ENCODE data around the gene PCCA.

PCCA gene

DNA sequence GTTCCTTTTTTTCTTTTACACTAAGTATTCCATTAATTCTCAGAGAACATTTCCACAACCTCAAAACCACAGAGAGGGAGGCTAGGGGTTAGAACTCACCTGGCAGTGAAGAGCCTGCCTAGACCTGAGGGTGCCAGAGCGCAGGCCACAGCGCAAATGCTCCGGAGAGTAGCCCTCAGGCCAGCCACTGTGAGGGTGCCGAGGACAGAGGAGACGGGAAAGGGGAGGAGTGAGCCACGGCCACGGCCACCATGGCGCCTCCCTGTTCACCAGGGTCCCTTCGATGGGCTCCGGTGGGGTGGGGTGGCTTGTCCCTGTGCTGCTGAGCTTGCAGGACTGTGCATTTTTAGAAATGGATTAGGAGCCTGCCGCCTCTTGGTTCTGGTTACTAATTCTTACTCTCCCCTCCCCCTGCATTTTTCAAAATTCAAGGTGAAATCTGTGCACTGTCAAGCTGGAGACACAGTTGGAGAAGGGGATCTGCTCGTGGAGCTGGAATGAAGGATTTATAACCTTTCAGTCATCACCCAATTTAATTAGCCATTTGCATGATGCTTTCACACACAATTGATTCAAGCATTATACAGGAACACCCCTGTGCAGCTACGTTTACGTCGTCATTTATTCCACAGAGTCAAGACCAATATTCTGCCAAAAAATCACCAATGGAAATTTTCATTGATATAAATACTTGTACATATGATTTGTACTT is 440.9 kb downstream of the PCCA start:
- DNase-seq: no peak

DNA sequence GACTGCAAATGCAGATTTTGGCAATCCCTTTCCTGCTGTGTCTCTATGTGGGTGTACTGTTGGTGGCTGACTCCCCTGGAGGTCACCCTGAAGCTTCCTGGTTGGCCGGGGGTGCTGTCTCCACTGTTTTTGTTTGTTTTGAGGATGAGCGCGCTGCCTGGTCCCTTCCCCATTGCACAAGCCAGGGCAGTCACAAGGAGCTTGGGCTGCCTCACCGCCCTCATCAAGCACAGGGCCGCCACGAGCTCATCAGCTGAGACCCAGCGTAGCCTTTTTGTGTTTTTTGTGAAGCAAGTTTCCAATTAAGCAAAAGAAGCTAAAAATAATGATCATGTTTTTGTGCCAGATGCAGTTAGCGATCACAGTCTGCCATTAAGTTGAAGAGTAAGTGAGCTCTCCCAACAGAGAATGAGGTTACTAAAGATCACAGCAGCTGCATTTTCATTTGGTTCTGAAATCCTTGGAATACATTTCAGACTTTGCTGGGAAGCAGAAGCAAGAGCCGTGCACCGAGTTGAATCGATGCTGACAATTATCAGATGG is 441.8 kb downstream of the PCCA start:
- DNase-seq: peak in 7 of 14 donors; percentile 13 to 60 (median 48)

DNA sequence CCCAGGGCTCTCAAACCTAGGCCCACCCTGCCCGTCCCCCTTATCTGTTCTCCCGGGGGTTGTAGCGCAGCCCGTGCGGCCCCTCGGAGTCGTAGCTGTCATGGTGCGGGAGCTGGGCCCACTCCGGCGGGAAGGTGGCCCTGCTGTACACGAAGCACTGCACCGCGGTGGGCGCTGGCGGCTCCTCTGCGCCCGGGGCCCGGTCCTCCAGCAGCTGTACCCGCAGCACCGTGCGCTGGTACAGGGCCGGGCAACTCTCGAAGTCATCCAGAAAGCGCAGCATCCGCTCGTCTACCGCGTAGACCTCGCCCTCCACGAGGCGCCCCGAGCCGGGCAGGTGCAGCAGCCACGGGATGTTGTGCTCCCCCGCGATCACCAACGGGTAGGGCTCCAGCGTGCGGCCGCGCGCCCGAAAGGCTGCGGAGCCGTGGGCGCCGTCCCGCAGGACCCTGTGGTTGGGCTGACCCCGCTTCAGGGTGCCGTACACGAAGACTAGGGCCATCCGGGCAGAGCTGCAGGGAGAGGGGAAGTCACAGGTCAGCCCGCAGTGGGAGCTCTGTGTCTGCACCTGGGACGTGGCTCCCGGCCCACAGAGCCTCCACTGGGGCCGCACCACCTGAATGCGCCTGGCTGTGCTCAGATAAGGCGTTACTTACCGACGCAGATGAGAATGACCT is 443.3 kb downstream of the PCCA start:
- DNase-seq: no peak

DNA sequence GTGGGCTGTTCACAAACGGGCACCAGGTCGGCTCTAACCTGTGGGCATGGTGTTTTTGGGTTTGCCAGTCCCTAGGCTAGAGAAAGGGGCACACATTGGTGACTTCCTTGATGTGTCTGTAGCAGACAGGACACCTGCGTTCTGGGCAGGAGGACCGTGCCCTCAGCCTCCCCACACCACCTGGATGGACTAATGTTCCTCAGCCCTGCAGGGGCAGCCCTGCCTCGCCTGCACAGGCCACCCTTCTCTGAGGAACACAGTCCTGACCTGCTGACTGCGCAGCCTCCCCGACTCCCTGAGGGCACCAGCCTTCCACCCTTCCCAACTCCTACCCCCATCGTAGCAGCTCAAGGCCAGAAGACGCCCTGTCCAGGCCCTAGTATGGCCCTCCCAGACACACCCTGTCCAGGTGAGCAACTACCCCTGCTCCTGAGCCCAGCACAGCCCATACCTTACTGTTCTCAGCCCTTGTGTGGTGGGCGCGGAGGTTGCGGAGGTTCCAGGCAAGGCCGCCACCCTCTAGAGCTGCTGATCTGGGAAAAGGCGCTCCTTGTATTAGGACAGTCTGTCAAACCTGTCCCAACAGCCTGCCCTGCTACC is 444.0 kb downstream of the PCCA start:
- DNase-seq: no peak

DNA sequence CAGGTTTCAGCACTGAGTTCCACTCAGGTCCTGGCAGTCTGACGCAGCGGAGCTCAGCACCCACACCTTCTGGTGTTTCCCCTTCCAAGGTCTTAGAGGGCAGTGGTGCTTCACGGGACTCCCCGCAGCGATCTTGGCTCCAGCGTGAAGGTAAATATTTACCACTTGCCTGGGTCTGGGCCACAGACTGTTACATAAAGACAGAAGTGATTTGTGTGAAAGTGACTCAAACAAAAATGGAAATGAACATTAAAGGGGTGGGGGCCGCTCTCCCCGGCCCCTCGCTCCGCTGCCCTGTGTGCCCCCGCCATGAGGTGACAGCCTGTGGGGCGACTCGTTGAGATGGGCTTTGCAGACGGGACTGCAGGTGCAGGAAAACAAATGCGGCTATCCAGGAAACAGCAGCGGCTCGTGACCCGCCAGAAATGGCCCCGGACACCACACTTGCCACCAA is 444.7 kb downstream of the PCCA start:
- no peak for DNase-seq

DNA sequence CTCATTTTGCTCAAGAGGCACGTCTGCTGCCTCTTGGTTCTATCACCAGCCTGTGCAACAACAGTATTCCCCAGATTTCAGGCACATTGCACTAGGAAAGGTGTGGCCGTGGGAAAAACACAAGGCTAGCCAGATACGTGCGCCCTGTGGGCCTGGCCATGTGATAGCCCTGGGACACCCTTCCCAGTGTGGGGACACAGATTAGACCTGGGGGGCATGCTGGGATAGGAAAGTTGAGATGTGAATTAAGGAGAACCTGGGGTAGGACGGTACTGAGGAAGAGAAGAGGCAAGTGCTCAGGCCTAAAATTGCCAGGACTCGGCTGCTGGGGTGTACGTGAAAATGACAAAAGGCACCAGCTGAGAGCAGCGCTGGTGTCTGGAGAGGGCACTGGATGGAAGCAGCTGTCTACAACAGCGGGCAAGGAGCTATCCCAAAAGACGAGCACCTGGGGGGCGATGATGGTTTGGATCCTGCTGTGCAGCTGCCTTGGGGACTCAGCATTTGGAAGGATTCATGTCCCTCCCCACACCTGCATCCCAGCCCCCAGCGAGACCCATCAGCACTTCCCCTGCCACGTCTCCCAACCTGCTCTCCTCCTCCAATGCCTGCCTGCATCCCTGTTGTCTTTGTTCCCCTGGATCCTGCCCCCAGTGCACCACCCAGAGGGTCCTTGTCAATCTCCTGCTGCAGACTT is 445.4 kb downstream of the PCCA start:
- DNase-seq: no peak

DNA sequence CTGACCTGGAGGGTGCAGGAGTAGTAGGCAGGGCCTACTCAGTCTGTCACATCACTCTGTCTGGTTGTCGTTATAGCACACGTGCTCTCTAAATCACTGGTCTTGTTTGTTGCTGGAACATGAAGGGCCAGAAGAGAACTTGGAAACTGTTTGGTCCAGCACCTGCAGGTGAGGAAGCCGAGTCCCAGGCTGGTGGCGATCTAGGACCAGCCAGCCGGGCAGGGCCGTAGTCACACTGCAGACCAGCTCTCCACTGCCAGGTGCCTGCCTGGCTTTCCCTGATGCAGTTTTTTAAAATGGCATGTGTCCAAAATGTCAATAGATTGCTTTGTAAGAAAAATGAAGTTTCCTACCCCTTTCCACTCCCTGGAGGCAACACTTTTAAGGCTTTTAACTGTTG is 446.0 kb downstream of the PCCA start:
- DNase-seq: no peak

DNA sequence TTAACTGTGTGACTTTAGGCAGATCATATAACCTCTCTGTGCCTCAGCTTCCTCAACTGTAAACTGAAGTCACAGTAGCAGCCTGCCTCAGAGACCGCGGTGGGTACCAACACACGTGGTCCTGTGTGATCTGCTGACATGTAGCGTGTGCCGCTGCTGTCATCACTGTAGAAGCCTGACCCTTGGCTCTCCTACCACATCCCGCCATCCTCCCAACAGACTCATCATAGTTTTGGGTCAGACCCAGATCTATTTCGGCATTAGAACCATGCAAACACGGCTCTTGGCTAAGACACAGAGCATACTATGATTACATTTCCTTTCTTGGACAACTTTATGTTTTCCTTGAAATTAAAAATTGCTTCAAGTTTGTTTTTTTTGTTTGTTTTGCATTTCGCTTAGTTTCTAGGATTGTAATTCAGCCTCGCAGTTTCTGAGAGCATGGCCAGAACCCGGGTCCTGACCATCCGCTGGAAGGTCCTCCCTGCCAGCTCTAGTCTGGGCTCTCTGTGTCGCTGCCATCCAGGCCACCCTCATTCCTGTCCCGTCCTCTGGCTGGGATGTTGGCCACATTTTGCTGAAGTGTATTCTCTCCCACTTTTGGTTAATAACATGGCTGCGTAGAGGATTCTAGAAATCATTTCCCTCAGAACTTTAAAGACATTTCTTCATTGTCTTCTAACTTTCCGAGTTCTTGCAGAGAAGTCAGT is 446.7 kb downstream of the PCCA start:
- DNase-seq: no peak

DNA sequence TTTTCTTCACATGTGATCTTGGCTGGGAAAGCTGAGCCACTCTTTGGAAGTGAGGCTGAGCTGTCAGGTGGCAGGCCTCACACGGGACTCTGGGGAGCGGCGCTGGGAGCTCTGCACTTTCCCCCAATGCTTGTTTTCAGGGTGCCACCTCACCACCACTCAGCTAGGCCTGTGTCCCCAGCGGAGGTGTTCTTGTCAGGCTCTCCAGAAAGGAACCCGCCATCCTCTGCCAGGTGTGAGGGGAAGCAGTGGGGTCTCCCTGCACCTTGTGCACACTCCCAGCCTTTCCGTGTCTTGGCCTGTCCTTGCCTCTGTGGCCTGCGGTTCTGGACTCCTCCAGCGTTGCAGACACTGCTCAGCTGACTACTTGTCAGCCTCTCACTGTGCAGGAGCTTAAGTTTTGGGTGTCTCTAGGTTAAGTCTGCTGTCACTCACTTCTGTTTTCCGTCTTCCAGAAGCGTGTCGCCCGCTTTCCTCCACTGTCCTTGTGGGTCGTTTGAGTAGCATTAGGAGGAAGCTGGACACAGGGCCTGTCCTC is 447.8 kb downstream of the PCCA start:
- no peak for DNase-seq

DNA sequence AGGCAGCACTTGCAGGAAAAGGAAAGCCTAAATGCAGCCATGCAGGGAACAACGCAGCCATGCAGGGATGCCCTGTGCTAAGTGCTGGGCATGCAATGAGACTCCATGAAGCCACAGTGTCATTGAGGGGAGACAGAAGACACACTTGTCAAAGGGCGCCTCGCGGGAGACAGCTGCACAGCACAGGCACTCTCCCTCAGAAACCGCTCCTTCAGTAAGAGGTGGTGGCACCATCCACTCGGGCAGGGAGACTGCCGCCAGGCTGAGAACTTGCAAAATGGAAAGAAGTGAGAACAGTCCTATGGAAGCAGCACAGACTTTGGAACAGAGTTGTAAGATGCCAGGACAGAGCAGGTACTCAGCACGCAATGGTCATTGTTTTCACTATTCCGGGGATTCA is 448.6 kb downstream of the PCCA start:
- no peak for DNase-seq

DNA sequence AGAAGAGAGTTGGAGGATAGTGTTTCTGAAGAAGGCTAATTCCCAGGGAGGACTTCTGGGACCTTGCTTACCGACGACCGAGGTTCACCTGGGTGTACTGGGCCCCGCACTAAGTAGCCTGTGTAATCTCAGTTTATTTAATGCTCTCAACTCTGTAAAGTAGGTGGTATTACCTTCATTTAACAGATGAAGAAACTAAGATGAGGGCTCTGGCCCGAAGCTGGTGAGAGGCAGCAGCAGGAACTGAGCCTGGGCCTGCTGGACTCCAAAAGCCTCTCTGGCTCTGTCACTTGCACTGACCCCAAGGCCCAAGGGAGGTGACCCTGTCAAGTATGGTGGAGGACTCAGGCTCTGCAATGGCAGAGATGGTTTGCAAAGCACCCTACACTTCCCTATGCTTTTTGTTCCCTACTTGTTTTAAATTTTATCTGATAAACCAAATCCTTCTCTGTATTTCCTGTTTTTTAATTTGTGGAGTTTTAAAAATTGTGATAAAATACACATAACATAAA is 449.1 kb downstream of the PCCA start:
- no peak for DNase-seq

DNA sequence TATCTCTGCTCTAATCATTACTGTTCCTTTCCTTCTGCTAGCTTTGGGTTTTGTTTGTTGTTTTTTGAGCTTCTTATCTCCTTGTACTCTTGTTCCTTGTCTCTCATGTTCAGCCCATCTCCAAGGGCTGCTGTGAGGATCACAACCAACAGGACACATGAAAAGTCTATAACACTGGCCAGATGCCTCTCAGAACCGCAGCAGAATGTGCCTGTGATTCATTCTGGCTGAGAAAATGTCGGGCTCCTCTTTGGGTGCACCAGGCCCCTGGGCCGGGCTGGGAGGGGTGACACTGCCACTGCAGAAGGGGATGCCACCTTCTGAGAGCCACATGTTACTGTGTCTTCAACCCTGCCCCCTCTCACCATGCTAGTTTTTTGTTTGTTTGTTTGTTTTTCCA is 451.7 kb downstream of the PCCA start:
- no peak for DNase-seq

DNA sequence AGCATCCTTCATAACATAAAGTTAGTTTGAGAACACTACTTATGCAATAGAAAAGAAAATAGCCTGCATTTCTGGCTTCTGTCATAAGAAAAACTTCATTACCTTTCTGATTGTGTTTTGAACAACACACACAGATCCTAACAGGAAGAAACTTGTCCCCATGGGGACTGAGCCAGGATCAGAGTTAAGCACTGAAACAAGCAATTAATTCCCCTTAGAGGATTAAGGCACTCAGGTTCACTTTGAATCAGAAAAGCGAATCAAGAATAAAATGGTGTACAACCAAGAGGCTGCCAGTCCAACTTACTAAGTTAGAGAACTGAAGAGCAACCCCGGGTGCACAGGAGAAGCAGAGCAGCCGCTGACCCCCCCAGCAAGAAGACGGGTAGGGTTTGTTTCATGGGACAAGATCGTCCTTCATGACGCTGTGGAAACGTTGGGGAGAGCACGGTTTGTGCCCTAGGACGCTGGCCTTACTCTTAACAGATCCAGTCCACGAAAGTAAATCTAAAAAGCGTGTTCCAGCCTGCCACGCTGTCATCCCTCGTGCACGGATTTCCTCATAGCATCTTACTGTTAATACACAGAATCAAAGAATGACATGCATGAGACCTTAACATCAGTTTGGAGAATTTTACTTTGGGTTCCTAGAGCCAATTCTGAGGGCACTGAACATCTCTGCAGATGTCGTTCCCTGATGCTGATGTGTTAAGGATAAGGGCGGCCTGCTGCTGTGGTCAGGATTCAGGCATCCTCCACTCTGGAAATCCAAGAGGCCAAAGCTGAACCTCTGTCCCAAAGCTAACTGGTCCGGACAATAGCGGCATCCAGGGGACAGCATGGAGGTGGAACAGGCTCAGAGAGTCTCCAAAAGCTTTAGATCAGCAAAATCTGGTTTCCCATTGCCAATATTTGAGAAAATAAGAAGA is 453.3 kb downstream of the PCCA start:
- DNase-seq: no peak

DNA sequence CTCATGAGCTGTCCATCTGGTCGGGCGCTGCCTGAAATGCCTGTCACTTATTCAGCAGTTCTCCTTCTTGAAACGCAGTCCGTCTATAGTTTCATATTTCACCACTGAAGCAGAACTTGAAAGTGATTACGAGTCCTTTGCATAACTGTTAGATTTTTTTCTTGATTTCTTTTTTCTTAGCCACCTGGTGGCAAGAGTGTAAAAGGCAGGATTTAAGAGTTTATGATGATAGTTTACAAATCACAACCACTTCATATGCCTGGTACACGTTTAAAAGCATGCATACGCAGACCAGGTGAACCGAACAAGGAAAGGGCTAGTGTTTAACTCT is 453.9 kb downstream of the PCCA start:
- no peak for DNase-seq

DNA sequence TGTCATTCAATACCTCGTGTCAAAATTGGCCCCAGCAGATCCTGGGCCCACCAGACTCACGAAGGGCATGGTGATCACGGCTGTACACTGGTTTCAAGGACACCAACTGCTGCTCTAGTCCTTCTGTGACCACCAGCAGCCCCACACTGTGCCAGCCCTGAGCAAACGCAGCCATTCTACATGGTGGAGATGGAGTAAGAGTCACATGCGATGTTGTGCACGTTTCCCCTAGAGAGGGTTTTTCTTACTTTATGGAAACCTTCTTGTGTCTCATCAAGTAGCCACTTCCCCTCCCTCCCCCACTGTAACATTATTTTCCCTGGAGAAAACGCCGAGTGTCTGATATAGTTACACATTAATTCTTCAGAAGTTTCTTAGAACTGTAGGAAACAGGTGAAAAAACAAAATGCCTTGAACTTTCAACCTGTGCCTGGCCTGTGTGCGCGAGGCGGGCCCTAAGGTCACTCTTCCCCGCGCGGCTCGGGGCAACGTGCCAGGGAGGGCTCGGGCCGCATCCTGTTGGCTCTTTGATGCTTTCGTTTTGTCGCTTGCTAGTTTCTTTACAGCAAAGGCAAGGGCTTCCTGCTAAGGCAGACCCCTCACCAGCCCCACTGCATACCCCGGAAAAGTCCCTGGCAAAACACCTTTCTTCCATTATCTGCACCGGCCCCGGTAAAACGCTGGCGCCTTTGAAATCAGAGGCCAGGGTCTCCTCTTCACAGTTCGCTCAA is 455.1 kb downstream of the PCCA start:
- DNase-seq: no peak

DNA sequence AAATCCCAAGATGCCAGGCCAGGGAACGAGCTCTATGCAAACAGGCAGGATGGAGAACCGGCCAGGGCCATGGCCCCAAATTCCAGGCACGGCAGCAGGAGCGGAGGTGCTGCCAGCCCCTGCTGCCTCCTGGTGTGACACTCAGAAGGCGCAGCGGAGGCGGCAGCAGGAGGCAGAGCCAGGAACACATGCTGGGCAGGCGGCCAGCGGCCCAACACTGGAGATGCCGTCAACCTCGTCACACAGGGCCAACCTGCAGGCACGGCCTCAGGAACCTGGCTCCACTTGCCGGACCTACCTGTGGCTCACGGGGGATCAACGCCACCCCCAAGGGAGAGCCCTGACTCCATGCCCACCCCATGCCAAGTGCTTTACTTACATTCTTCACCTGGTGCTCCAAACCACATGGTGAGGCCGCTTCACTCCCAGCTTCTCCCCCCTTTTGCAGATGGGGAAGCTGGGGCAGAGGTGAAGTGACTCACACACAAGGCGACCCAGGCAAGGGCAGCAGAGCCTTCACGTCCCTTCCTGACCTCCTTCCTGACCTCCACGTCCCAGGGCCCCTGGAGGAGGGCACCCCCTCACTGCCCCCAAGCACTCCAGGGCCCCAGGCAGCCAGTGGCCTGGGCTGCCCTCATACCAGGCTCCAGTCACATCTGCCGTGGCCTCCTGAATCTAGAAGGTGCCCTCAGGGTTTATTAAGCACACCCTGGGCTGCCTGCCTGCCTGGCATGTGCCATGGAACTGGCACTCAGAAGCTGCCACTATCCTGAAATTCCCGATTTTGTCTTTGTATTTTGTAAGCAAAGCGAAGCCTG is 456.2 kb downstream of the PCCA start:
- DNase-seq: peak in 4 of 14 donors; percentile 11 to 76 (median 19)

DNA sequence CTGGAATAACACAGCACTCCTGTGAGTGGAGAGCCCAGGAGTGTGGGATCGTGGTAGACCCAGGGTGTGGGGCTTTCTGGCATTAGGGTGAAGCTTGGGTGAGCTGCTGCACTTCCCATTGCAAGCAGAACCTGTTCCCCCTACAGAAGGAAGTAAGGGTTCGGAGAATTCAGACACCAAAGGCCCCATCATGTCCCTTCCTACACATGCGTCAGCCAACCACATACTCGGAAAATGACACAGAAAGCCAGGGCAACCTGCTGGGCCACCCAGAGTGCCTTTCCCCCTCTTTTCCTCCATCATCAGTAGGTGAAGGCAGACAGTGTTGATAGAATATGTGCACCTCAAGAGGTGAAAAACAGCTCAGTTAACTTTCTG is 456.8 kb downstream of the PCCA start:
- no peak for DNase-seq

DNA sequence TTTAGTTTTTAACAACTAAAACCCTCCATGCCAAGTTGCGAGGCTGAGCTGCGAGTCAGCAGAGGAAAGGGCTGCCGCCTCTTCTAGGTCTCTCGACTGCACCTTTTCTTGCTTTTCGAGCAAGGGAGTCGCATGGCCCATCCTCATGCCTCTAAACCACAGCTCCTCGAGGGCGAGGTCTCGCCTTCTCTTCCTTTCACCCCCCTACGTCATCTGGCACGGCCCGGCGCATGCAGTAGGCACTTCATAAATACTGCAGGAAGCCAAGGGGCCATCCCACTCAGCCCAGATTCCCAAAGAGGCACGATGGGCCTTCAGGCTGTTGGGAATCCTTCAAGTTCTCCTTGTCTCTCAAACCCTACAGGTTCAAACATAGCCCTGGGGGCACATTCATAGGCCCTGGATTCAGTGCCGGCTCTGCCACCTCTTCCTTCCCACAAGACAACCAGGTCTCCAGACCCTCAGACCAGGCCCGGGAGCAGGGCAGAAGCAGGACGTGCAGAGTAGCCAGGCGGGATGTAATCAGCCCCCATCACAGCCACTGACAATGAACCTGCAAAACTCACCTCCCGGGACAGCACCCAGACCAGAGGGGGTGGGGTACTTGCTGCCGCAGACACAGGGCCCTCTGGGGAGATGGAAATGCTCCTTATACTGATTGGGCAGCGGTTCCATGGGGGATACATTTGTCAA is 458.0 kb downstream of the PCCA start:
- DNase-seq: no peak

DNA sequence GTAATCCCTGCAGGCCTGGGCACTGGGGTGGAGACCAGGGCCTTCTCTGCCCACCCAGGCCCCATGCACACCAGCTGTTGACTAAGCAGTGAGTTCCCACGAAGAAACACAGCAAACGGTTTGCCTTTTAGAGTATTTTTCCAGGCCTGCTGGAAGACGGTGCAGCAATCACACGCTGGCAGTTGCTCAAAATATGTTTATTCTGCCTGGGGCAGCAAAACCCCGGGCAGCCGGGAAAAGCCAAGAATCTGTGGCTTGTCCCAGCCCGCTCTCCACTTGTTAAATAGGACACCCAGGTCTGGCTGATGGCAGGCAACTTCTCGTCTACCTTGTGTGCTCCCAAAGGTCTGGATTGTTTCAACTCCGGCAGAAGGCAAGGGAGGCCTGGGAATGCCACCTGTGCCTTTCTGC is 458.9 kb downstream of the PCCA start:
- DNase-seq: peak in 2 of 14 donors; percentile 17 to 87
